ENCODE measurements around the gene NXT1.

NXT1 gene

DNA sequence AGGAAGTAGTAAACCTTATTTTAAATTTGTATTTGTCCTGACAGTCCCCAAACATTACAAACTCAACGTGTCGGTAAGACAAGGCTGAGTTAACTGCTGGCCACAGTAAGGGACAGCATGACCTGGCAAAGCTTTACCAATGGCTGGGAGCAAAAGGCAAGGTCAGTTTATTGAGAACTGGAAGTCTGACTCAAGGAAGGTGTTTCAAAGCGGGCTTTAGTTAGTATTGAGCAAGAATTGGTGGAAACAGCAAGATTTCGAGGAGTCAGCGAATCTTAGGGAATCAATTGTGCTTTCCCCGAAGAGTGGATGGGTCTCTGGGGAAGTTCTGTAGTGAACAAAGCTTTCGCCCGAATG lies 10.5 kb downstream of the NXT1 start:
- DNase-seq, result no peak

DNA sequence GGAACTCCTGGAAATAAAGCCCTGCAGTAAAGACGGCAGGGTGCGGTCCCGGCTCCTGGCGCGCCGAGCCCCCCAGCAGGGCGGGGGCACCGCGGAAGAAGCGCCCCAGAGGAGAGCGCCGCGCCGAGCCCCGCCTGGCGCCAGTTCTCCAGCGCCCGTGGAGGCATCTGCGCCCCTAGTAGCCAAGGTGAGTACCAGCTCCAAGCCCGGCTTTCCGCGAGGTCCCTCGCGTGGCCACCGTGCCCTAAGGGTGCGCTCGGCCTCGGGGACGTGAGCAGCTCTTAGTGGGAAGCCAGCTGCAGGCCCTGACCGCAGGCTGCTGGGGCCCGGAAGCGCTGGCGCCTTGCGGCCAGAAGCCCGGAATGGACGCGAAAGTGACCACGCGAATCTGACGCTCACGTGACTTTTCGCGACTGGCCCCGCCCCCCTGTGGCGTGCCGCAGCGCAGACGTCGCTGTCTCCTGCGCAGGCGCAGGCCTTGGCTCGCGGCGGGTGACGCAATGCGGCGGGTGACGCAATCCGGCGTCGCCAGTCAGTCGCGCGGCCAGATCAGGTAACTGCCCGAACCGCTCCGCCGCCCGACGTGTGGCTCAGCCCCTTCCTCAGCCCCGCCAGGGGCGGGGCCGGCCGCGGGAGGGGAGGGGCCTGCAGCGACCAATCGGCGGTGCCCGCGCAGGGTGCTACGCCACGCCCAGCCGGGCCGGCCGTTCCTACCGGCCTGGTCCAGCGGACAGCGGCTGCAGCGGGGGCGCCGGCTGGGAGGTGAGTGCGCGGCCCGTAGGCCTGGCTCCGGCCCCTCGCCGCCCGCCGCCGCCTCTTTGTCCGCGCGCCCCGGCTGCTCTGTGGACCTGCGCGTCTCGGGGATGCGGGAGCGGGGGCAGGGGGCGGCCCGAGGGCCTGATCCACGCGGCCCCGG lies 11.1 kb downstream of the NXT1 start, which contains the start of gene GZF1:
TSS of gene GZF1 (plus strand) at position 707 of the 916 bp plus-strand sequence. CDS start 2,202 bp downstream, outside the sequence.
- DNase-seq, result peak; percentile 96

DNA sequence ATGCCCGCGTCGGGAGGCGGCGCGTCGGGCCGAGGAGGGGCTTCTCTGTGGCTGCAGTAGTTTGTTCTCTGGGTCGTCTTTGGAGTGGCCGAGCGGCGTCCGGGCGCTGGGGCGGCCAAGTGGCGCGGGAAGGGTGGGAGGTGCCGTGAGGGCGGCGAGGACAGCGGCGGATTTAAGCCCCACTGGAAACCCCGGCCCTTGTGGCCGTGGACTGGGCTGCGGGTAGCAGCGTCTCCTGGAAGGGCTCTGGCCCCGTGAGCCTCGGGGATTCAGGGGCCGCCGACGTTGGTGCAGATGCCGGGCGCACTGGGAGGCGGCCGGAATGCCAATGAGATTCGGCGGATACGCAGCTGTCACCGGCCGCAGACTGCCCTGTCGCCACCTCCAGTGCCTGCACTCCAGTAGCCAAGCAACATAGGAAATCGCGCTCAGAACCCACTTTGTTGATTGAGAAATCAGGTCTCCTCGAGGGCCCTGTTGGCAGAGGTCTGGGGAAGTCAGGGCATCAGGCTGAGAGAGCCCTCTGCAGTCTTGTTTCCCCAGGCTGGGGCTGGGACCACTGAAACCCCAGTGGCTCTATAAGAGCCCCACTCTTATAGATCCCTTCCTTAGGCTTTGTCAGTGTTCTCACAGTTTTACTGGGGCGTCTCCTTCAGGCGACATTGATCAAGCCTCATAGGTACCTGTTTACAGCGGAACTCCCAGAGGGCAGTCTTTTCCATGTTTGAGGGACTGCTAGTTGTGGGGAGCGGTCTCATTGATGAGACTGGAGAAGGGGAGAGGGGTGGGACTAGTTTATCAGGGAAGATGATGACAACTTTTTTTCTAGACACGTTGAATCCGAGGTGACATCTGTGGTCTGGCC lies 12.0 kb downstream of the NXT1 start:
- no peak for DNase-seq

DNA sequence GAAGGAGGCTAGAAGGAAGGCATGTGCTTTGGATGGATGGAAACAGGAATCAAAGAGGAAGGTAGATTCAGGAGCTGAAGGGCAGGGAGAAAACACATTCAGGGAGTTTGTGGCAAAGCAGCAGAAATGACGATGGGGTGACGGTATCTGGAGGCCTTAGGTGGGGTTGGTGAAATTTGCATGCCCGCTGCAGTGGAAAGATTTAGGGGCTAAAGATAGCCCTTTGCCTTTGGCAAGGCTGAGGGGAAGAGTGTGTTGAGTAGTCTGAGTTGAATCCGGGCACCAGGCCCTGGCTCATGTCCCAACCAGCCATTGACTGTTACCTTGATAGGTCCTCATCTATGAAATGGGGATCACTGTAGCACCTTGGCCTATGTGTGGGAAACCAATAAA lies 12.7 kb downstream of the NXT1 start:
- no peak for DNase-seq

DNA sequence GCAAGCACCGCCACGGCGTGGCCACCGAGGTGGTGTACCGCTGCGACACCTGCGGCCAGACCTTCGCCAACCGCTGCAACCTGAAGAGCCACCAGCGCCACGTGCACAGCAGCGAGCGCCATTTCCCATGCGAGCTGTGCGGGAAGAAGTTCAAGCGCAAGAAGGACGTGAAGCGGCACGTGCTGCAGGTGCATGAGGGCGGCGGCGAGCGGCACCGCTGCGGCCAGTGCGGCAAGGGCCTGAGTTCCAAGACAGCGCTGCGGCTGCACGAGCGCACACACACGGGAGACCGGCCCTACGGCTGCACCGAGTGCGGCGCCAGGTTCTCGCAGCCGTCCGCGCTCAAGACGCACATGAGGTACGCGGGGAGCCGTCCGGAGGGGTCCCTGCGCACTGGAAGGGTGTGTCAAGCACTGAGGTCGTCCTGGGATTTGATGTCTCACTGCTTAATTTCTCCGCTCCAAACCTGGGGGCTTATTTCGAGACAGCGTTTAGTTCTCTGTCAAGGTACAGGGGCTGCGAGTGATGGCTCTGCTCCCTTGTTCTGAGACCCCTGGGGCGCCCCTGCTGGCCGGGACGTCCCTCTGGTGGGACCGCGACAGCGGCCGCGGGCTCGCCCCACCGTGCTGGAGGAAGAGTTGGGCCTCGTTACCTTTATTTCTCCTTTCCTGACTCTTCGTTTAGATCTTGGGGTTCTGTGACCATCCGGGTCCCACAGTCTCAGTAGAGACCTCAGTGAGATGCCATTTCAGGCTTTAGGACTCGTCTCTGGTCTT lies 15.0 kb downstream of the NXT1 start:
- no peak for DNase-seq

DNA sequence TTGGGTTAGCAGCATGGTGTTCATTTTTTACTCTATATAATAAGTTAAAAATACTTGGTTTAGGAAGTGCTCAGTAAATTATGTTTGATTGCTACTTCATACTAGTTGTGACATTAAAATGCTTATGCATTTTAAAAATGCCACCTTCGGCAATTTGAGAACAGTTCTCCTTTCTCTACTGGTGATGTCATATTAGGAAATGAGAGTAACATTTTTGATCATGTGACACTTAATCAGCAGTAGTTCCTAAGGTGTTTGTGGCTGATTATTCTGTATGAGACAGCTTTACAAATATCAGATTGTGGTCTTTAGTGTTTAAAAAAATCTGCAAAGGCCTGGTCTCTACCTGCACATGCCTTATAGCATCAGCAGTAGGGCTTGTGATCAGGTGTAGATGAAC lies 15.8 kb downstream of the NXT1 start:
- no peak for DNase-seq

DNA sequence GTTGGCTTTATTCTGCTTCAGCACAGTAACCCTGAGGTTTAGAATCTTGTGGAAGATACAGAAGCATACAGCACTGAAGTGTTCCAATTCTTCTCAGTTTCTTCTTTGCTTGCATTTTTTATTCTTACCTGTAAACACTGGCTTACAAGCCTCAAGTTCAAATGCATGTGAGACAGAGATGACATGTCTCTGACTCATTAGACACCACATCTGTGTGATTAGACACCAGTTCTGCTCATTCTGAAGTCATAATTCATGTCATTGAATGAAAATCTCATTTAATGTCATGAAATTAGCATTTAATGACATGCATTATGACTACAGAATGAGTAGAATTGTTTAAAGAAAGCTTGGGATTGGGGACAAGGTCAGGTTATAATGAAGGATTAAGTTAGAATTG lies 17.2 kb downstream of the NXT1 start:
- no peak for DNase-seq

DNA sequence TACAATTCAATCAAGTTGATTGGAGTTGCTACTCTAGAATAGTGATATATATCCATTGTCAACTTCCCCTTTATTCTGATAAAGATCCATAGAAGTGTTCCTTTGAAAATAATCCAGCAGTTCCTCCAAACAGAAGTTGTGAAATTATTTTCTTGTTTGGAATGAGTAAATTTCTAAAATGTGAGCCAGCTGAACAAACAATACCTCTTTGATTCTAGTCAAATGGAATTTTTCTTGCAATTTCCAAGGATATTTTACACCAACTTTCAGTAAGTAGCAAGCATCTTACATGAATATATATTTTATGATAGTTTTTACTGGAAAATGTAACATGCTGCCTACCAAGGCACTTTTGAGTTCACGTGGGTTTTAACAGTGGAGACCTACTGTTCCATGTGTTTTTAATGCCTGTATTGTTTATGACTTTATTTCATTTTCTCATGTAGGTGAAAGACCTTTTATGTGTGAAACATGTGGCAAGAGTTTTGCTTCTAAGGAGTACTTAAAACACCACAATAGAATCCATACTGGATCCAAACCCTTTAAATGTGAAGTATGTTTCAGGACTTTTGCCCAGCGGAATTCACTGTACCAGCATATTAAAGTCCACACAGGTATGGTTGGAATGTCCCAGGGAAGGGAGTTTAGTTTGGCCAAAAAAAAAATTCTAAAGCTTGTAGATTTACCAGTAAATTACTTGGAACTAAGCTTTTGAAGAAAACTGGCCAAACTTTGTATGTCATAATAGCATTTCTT lies 17.9 kb downstream of the NXT1 start:
- no peak for DNase-seq

DNA sequence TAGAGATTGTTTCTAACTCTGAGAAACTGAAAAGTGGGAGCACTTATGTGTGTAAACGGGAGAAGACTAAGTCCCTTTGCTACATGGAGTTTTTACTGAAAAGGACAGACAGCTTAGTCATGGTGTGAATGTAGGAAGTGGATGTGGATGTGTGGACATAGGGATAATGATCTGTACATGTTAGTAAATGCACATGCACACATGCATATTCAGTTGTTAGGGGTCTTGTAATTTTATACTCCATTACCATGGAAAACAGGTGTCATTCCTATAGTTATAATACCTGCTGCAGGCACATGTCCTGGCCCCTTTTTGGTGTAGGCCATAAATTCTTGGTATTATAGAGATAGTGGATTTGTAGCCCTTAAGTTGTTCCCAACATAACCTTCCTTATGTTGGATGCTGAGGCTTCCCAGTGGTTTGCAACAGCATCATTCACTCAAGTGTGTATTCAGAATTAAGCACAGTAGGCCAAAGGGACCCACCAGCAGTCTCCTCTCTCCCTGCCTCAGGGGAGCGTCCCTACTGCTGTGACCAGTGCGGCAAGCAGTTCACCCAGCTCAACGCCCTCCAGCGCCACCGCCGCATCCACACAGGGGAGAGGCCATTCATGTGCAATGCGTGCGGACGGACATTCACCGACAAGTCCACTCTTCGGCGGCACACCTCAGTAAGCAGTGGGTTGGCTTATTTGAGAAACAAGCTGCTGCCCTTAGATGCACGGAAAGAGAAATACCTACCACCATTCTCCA lies 18.7 kb downstream of the NXT1 start:
- no peak for DNase-seq

DNA sequence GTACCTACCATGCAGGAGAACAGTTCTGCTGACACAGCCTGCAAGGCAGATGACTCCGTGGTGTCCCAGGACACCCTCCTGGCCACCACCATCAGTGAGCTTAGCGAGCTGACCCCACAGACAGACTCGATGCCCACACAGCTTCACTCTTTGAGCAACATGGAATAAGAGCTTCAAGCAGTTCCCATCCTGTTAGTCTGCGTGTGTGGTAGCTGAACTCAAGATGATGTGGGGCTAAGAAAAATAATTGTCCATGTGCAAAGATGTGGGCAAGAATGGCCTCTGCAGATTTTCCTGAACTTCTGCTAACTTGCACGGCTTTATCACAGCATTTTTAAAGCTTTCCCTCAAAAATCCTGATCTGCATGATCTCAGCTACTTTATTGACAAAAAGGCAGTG lies 19.7 kb downstream of the NXT1 start:
- DNase-seq, result no peak

DNA sequence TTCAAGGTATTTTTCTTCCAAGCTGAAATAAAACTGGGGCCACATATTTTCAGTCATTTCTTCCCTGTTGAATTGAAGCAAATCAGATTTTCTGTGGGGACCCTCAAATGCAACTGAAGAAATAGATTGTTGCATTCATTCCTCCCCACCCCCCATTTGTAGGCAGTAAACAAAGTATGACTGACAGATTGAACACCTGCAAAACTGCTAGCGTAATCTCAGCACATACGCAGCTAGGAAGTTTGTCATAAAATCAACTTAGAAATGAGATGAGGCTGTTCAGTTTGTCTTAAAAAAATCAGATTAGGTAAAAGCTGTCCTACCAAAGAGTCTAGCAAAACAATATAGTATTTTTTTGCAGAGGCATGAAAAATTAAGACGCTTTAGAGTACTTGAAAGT lies 20.3 kb downstream of the NXT1 start:
- DNase-seq, result no peak

DNA sequence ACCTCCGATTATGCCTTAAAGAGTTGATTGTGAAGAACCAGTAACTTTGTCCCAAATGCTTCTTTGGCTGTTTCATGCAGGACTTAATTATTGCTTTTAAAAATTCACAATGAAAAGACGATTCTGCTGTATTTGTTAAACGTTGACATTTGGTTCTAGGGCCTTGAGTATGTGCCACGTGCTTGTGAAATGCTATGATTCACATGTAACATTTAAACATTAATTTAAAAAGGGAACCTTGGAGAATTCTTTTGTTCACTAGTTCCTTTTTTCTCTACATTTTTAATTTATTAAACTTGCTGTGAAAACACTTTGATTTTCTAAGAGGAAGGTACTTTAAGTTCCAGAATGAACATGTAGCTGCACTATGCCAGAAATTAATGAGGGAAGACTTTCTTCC lies 20.9 kb downstream of the NXT1 start:
- DNase-seq, result no peak

DNA sequence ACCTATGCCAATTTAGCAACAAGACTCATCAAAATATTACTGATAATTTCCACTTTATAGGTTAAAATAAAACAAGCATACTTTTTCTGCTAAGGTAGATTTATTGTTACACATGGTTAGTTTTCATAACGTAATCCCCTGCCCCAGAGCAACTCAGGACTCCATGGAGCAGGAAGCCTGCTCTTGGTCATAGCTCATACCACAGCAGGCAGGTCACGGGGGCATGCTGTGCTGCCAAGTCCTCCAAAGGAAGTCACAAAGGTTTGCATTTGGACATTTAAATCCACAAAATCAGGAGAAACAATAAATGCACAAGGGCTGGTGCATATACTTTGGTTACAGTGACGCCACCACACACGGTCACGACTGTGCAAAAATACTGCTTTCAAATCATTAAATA lies 23.9 kb downstream of the NXT1 start:
- no peak for DNase-seq

DNA sequence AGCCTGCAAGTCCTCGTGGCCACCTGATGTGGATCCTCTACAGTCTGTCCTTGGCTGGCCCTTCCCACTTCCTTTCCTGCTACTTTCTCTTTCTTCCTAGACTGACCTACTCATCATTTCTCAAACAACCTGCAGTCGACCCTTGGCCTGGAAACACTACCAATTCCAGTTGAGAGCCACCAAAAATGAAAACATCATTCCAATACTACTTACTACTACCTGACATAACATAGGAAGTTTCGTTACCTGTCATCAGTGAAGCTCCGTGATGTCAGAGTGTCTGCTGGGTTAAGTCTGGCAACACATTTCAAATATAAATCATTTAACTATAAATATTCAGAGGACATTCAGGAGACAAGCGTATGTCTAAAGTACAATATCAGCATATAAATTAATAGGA lies 25.2 kb downstream of the NXT1 start:
- DNase-seq, result no peak

DNA sequence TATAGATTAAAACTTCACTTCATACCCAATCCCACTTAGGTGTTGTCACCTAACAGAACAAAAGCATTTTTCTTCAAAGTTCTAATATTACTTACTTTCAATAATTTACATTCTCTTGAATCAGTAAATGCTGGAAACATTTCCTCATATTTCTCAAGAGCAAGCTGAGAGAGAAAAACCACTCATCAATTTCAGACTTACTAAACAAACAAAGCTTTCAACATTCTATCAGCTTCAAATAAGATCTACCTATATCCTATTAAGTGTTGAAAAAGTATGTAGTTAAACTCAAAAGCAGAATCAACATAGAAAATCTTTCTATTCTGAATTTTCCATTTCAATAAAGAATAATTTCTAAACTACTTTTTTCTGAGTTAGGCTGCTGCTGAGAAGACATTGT lies 29.2 kb downstream of the NXT1 start:
- DNase-seq, result no peak

DNA sequence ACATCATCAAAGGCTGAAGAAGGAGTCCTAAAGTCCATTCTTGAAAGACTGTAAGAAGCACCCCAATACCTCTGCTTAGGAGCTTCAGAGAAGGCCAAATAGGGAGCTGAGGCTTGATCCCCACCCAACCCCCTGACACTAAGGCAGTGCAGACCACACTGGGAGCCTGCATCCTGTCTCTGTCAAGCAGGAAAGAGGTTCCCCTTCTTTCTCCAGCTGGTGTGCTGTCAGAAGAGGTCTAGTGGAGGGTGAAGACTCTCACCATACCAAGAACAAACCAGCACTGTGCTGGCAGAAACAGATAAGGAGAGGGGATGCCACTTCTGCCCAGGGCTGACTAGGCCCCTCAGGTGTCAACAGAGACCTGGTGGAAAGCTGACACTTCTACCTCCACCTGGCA lies 31.3 kb downstream of the NXT1 start:
- DNase-seq, result no peak

DNA sequence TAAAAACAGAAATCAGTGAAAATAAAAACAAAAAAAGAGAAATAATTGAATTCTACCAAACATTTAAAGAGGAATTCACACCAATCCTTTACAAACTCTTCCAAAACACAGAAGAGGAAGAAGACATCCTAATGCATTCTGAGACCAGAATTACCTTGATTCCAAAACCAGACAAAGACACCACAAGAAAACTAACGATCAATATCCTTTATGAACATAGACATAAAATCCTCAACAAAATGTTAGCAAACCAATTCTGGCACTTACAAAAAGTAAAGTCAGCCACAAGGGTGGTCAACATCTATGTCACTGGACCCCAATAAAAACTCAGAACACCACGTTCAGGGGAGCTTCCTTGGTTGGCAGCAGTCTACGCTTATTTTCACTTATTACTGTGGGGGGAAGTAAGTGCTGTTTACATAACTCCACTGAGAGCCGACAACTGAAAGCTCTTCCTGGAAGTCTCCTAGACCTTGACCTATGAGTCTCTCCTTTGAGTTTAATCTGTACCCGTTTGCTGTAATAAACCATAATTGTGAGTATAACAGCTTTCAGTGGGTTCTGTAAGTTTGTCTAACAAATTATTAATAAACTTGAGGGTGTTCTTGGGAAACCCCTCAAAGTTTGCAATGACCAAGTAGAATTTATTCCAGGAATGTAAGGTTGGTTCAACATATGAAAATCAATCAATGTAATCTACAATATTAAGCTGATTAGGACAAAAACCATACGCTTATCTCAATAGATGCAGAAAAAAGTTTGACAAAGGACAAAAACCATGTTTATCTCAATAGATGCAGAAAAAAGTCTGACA lies 35.9 kb downstream of the NXT1 start:
- no peak for DNase-seq

DNA sequence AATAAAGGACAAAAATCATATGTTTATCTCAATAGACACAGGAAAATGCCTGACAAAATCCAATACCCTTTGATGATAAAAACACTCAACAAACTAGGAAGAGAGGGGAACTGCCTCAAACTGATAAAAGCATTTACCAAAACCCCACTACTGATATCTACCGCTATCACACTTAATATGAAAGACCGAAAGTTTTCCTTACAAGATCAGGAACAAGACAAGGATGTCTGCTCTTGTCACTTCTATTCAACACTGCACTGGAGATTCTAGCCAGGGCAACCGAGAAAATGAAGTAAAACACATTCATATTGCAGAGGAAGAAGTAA lies 36.5 kb downstream of the NXT1 start:
- DNase-seq, result no peak

DNA sequence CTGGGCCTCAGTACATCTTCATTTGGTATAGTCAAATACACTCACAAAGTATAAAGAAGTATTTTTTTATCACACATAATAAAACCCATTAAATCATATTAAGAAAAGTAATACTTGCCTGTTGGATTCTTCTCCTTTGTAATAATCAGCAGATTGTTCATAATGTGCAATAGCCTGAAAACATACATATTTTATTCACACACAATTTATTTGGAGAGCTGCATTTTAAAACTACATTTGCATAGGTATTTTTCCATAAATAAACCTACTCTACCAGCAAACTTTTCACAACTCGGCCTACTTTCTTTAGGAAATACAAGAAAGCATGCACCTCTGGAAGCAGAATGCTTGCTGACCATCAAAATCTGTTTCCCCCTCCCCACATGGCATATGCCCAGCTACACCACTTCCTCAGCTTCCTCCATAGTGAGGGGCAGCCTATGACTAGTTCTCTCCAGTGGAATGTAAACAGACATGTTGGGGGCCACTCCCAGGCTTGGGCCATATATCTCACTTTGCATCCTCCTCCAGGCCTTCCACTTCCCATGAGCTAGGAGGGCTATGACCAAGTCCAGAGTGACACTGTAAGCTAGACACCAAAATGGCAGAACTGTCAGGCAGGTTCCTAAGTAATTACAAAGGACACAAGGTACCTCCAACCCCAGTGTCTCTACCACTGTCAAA lies 39.6 kb downstream of the NXT1 start:
- no peak for DNase-seq

DNA sequence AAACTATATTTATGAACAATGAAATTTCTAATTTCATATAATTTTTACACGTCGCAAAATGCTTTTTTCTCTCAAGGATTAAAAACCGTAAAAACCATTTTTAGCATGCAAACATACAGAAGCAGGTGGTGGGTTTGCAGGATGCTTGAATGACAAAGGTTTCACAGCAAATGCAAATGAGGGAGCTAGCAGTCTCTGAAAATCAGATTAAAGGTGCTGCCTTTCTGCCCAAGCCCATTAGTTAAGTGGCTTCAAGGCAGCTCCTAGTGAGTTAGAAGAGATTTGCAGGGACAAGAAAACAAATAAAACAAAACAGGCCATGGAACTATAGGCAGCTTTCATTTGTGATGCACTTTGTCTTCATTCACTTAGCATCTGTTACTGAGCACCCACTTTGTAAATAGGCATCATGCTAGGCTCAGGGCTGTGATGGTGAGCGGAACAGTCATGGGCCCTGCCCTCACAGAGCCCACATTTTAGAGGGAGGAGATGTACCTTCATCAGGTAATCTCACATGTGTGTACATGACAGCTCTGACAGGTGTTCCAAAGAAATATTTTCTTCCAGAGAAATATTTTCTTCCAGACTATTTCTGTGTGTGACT lies 41.2 kb downstream of the NXT1 start:
- DNase-seq, result no peak

All from effector CD4-positive, alpha-beta T cell (primary cell).